GM18520 (cell line): ENCODE results near the gene C10orf95.
A peak's percentile ranks its signal among the peaks of the same experiment; 100 is the strongest.

ENCODE experiments used
- ATAC-seq: cut with Tn5 transposase; IDR thresholded peaks from one replicate; pipeline ENCODE4 v1.9.1; 2021; ENCODE audit not compliant: unreplicated experiment

C10orf95 gene

GRCh38 chr10:102435133-102435497 is 16.2 kb downstream of the C10orf95 start:
- no peak for ATAC-seq

GRCh38 chr10:102434394-102435132 is 16.8 kb downstream of the C10orf95 start:
- no peak for ATAC-seq

- ATAC-seq: no peak
These were observed 17.7 kb downstream of the C10orf95 start for GRCh38 chr10:102433619-102434046.

GRCh38 chr10:102432162-102432950 is 19.0 kb downstream of the C10orf95 start, which contains the start of gene CUEDC2:
TSS of gene CUEDC2 (minus strand) at chr10:102432574. CDS start at chr10:102425188, 7,386 bp downstream.
- peak; percentile 89 for ATAC-seq

GRCh38 chr10:102431452-102432124 is 19.8 kb downstream of the C10orf95 start:
- no peak for ATAC-seq

GRCh38 chr10:102429468-102429867 is 21.9 kb downstream of the C10orf95 start:
- no peak for ATAC-seq

- no peak for ATAC-seq
These were observed 24.5 kb downstream of the C10orf95 start for GRCh38 chr10:102426803-102427287.

- ATAC-seq: no peak
These were observed 25.9 kb downstream of the C10orf95 start for GRCh38 chr10:102425444-102425843.

GRCh38 chr10:102424916-102425315 is 26.4 kb downstream of the C10orf95 start:
- ATAC-seq: no peak

GRCh38 chr10:102424145-102424544 is 27.2 kb downstream of the C10orf95 start:
- ATAC-seq: no peak

- no peak for ATAC-seq
These were observed 27.9 kb downstream of the C10orf95 start for GRCh38 chr10:102423372-102423968.

- no peak for ATAC-seq
These were observed 28.7 kb downstream of the C10orf95 start for GRCh38 chr10:102422545-102423129.

- no peak for ATAC-seq
These were observed 29.4 kb downstream of the C10orf95 start for GRCh38 chr10:102421757-102422512.

GRCh38 chr10:102421507-102421756 is 29.9 kb downstream of the C10orf95 start:
- ATAC-seq: no peak

- peak; percentile 68 for ATAC-seq
These were observed 30.4 kb downstream of the C10orf95 start, which contains the start of gene FBXL15 for GRCh38 chr10:102420714-102421506. TSS of gene FBXL15 (plus strand) at chr10:102420836. CDS start at chr10:102421130, 294 bp downstream.

GRCh38 chr10:102420181-102420713 is 31.1 kb downstream of the C10orf95 start:
- no peak for ATAC-seq

GRCh38 chr10:102419269-102420180 is 31.8 kb downstream of the C10orf95 start:
- no peak for ATAC-seq
